ENCODE data around the gene ZNF428. TPM values are rescaled to one million over a fixed set of nuclear protein-coding genes. Genes with fewer than 3 reads are reported as not detected.

ZNF428 gene
- total RNA-seq, 1 donor from 2014 or later = 111 TPM

DNA sequence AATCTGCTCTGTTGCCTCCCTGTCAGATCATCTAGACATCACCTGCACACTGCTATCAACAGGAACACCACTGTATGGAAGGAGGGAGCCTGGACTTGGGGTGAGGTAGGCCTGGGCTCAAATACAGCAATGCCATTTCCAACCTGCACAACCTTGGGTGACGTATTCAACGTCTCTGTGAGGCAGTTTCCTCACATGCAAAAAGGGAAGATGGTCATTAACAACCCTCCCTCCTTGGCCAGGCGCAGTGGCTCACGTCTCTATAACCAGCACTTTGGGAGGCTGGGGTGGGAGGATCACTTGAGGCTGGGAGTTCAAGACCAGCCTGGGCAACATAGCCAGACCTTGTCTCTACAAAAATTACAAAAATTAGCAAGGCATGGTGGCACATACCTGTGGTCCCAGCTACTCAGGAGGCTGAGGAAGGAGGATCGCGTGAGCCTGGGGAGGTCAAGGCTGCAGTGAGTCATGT is 57.2 kb downstream of the ZNF428 start:
- no peak for DNase-seq

DNA sequence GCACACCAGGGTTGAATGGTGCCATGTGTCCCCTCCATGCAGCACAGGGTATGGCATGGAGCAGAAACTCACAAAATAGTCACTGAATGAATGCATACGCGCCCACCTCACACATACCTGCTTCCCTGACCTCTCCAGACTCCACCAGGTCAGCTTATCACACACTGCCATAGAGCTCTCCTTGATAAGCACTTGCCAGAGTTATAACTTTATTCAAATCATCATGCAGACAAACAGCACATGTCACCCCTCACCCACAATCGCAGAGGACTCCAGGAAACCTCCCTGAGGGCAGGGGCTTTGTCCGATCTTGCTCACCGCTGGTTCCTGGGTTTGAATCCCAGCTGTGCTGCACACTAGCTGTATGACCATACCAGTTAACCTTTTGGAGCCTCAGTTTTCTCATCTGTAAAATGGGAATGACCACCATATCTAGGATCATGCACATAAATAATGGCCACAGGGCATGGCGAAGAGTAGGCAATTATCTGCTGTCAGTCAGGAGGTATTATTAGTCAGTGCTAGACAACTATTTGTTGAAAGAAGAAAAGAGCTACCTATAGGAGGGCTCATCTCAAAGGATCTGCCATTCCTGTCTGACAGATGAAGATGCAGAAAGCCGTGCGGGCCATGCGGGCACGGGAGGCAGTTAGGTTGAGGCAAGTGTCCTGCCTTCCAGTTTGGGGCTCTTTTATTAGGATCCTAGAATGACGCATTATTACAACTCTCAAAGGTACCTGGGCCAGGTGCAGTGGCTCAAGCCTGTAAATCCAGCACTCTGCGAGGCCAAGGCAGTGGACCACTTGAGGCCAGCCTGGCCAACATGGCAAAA is 58.1 kb downstream of the ZNF428 start:
- DNase-seq = no peak

DNA sequence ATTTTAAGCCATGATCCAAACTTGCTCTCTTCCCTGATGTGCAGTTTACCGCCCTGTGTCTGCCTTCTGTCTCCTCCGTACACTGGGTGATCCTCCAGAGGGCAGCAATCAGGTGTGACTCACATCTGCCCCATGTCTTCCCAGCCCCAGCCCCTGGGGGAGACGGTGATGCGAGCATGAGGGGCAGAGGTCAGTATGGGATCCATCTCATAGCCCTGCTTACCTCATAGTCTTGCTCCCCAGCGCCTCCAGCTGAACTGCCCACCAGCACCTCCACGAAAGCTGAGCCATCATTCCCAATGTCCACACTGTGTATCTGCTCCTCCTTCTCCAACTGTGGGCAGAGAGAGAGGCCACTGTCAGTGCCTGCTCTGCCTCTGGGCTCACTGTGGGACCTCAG is 58.7 kb downstream of the ZNF428 start:
- no peak for DNase-seq

Small RNA genes lying within 50 kb of the gene (small RNA-seq; reads per million reads assigned to genes)
- gene RN7SL368P = not detected

Other genes with a start within 250 kb of the ZNF428 start
- not detected for gene TEX101, start 204.7 kb downstream of the ZNF428 start, total RNA-seq
- gene LYPD3, start 154.0 kb downstream of the ZNF428 start, total RNA-seq = not detected
- 2.8 TPM for gene PHLDB3, start 114.9 kb downstream of the ZNF428 start, total RNA-seq
- gene ETHE1, start 92.4 kb downstream of the ZNF428 start, total RNA-seq = 16.8 TPM
- gene ZNF575, start 86.4 kb downstream of the ZNF428 start, total RNA-seq = 0.62 TPM
- gene XRCC1, start 44.1 kb downstream of the ZNF428 start, total RNA-seq = 12.8 TPM
- 13.3 TPM for gene PINLYP, start 43.8 kb downstream of the ZNF428 start, total RNA-seq
- gene IRGQ, start 23.5 kb downstream of the ZNF428 start, total RNA-seq = 105 TPM
- gene ZNF576, start 23.0 kb downstream of the ZNF428 start, total RNA-seq = 5.1 TPM
- gene SRRM5, start 7.5 kb downstream of the ZNF428 start, total RNA-seq = not detected
- gene CADM4, start 20.2 kb upstream of the ZNF428 start, total RNA-seq = 98.4 TPM
- 5.8 TPM for gene PLAUR, start 50.5 kb upstream of the ZNF428 start, total RNA-seq
- not detected for gene IRGC, start 96.4 kb upstream of the ZNF428 start, total RNA-seq
- 6.4 TPM for gene SMG9, start 135.3 kb upstream of the ZNF428 start, total RNA-seq
- 0.16 TPM for gene KCNN4, start 161.3 kb upstream of the ZNF428 start, total RNA-seq
- gene LYPD5, start 182.8 kb upstream of the ZNF428 start, total RNA-seq = 1.6 TPM
- gene ZNF283, start 207.7 kb upstream of the ZNF428 start, total RNA-seq = 44.8 TPM